CD4-positive, alpha-beta T cell treated with Interleukin-4 for 4 hours (primary cell): ENCODE measurements around the gene LRIT1.

Source experiments
- DNase-seq: peaks from one replicate; pipeline ENCODE4 v3.0.0-alpha.2; 2020

The LRIT1 gene

DNA sequence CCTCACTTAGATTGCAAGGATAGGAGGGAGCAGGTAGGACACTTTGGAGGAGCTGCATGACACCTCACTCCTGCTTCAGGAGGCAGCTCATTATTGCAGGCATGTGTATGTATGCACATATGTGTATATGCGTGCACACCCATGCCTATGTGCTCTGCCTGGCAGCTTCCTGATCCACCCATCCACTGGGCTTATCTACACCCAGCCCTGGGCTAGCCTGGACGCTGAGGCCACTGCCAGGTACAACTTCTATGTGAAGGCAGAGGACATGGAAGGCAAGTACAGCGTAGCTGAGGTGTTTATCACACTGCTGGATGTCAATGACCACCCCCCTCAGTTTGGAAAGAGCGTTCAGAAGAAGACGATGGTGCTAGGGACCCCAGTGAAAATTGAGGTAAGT lies 29.3 kb downstream of the LRIT1 start:
- no peak for DNase-seq

DNA sequence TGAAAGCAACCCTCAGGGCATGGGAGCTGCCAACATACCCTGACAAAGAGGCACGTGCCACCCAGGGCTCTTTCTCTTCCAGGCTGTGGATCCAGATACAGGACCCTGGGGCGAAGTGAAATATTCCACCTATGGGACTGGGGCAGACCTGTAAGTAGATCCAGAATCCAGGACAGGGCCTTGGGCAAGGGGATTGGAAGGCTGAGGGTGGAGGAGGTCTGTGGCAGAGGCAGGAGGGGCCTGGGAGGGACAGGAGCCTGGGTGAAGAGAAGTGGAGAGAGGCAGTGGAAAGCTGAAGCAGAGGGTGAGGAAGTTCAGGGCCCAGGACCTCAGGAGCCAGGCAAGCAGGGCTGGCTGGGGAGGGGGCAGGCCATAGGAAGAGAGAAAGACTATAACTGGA lies 29.8 kb downstream of the LRIT1 start:
- DNase-seq: no peak

DNA sequence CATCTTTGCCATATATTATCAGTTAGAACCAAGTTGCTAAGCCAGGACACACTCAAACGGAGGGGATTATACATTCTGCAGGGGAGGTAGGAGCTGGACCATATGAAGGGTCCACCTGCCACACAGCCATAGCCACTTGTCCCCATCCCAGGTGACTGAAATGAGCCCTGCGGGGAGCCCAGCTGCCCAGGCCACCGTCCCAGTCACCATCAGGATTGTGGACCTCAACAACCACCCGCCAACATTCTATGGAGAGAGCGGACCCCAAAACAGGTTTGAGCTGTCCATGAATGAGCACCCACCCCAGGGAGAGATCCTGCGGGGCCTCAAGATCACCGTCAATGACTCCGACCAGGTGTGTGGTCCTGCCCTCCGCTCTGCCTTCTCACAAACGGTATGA lies 33.3 kb downstream of the LRIT1 start:
- DNase-seq: no peak

DNA sequence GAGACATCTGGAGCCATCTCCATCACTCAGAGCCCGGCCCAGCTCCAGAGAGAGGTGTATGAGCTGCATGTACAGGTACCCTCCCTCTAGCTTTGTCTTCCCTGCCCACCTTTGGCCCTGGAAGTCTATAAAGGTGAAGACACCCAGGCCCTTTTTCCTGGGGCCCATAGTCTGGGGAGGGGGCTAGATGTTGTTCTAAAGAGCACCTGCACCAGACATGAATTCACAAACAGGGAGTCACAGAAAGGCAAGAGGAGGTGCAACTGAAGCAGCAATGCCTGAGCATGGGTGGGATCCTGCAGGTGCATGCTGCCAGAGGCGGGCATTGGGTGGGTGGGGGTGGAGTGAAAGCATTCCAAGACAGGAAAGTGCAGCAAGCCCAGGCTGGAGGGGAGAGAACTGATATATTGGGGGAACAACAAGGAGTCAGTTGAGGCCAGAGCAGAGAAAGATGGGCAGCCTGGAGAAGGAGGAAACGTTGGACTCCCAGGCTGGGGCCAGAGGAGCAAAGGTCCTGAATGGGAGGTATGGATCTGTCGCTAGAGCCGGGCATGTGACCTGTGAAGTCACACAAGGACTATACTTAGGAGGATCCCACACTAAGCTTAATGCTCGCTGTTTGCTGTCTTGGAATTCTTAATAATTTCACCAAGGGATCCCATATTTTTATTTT lies 35.4 kb downstream of the LRIT1 start:
- DNase-seq: no peak

DNA sequence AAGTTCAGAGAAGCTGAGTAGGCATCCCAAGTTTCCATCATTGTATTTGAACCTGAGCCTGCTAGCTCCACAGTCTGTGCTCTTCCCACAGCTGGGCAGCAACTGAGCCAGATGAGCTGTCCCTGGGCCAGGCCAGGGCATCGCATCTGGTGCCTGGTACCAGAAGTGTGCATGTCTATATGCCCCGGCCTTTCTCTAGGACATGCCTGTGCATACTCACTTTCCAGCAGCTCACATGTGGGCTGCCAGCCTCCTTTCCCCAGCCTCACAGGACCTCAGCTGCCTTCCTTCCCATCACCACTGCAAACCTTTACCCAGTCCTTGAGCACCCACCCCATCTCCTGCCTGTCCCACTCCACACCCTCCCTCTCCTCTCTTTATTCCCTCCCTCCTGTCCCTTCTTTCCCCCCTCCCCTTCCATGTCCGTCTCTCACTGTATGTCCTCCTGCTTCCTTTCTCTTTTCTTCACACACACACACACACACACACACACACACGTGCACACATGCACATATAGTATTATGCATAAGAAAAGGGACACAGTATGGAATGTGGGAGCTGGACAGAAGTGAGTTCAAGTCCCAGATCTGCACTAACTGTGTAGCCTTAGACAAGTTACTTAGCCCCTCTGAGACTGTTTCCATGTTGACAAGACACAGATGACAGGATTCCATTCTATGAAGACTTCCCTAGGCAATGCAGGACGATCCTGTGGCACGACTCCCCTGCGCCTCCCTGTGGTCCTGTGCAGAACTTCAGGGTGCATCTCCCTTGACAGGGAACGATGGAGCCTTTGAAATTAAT lies 36.1 kb downstream of the LRIT1 start:
- peak; percentile 53 for DNase-seq

DNA sequence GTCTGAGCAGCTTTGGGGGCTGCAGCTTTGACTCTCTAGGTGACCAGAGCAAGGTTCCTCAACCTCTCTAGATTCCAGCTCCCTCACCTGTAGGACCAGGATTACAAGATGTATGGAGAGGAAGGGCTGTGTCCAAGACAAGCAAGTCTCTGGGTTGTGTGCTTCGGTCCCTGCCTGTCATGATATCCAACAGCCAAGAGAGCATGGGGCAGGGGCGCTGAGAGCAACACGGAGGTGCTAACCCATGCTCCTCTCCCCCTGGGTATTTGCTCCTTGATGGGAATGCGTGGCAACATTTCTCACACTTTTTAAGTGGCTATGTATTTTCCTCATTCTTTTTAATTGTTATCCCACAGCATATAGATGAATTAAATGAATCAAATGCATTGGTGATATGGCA lies 36.7 kb downstream of the LRIT1 start:
- DNase-seq: no peak

DNA sequence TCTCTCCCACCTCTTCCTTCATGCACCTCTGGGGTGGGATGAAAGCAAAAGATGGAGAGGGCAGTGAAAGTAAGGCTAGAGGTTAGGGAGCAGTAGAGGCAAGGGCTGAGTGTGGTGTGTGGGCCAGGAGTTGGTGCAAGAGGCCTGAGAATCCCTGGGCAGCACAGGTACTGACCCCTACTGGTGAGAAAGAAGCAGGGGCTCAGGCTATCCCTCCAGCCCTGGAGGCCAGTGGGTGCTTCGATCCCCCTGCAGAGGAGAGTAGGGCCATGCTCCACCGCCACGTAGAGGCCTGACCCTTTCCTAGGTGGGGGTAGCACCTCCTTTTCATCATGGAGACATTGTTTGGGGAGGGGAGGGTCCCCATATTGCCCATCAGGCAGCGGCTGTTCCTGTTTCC lies 37.2 kb downstream of the LRIT1 start:
- no peak for DNase-seq

DNA sequence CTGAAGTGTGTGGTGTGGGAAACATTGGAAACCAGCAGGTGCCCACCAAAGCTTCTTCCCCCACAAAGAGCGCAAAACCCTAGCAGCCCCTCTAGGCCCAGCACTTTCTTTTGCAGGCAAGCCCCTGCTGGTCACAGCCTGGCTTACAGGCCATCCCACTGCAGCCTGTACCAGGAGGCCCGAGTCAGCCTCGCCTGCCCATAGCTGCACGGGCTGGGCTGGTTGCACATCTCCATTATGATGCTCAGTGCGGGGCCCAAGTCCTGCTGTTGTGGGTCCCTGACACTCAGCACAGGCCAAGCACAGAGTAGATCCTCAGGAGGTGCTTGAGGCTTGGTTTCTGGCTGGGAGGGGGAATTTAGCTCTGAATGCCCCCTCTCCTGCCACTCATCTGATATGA lies 39.0 kb downstream of the LRIT1 start:
- no peak for DNase-seq

DNA sequence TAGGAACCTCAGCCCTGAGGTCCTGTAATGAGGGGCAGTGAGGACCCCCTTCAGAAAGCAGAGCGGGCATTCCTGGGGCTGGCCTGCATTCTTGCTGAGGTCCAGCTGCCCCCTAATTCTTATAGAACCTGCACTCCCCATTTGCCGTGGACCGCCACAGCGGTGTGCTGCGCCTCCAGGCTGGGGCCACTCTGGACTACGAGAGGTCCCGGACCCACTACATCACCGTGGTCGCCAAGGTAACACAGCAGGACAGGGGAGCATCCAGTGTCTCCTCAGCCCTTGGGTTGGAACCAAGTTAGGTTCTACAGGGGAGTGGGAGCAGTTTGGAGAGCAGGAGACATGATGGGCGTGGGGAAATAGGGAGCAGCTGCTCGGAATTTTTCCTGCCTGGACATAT lies 39.7 kb downstream of the LRIT1 start:
- no peak for DNase-seq

DNA sequence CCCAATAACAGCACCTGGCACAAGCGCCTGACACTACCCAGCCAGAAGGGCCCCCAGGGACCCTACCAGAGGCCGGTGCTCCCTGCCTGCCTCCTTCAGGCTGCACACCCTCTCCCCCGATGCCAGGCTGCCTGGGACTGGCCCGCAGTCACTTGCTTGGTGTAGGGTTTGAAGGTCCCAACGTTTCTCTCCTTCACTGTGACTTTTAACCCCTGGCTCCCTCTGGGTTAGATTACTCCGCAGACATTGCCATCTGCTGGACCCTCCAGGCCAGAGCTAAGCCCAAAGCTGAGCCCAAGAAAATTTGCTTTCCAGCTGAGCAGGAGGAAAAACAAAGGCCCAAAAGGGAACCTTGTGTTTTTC lies 40.1 kb downstream of the LRIT1 start:
- DNase-seq: no peak

DNA sequence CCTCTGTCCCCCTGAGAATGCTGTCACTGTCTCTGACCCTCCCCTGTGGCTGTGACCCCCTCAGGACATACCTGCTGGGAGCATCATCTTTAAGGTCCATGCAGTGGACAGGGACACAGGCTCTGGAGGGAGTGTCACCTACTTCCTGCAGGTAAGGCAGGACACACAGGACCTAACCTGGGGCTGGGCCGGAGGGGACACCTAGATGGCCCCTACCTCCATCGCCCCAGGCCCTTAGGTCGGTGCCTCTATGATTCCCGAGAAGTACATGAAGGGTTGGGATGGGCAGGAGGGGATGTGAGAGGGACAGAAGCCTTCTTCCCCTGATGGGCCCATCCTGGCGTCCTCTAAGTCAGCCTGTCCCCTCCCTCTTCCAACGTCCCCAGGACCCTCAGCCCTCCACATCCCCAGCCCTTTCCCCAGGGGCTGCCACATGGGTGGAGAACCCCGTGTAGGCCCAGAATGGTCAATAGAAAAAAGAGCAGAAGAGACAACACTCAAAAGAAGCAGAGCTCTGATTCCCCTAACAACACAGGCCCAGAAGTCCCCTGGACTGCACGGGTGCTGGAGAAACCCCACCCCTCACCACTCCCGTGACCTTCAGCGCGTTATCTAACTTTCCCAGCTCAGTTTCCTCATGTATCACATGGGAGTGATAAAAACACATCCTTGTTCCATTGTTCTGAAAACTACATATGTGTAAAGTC lies 40.7 kb downstream of the LRIT1 start:
- DNase-seq: no peak

DNA sequence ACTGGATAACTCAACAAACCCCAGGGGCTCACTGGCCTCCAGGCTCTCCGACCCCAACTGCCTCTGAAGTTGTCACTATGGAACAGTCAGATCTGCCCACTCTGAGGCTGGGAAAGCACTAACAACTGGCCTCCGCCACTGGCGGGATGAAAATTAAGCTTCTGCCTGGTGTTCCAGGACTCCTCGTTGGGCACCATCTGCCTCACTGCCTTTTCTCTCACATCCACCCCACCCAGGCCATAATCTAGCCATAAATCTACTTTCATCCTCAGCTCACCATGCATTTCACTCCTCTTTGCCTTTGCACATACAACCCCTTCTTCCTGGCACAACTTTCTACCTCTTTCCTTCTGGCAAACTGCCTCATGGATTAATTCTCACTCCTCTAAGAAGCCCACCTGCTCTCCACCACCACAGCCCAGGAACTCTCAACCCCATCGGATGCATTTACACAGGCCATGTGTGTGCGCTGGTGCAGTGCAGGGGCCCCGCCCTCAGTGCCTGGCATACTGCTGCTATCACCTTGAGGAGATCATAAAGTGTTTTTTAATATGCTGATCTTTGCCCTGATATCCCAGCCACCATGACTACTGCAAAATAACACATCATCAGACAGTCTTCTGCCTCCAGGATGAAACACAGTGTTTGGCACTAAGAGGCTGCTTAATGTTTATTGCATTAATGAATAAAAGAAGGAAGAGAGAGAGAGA lies 43.0 kb downstream of the LRIT1 start:
- no peak for DNase-seq

DNA sequence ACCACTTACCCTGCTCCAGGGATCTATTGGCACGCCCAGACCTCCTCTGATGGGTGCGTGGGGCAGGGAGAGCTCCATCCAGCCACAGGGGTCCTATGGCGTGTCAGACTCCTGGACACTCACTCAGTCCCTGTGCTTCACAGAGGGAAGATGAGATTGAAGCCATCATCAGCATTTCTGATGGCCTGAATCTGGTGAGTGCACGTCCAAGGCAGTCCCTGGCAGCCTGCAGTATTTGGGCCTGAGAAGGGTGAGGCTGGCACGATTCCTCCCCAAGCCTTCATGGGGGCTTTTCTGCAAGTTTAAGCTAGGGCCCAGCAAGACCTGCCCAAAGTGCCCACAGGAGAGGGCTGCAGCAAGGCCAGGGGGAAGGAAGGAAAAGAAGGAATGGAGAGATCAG lies 43.7 kb downstream of the LRIT1 start:
- DNase-seq: no peak

DNA sequence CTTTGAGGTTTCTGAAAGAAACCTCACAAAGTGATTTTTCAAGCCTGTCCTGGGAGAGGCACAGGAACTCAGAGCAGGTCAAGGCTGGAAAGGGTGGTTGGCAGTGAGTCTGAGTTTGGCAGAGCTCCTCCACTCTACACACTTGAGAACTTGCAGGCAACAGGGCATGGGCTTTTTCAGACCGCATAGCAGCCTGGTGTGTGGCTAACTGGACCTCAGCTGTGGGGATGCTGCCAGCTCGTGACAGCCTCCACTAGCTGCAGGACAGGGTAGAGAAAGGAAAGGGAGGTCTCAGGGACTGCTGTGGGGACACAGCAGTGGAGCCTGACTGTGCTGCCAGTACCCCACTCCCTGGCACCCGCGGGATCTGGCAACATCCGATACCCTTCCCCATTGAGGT lies 44.4 kb downstream of the LRIT1 start:
- no peak for DNase-seq

DNA sequence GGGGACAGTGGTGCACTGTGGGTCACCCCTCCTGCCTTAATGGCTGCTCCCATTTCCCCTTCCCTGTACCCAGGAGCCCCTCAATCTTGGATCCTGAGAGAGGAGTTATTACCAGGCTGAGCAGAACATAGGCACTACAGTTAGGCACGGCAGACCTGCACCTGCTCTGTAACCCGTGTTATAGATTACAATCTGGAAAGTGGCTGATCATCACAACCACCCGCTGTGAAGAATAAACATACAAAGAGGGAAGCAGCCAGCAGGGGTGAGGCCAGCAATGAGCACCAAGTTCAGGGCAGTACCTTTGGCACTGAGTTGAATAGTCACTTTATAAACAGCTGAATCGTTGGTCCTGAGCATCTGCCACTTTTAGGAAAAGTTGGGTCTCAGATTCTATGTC lies 45.3 kb downstream of the LRIT1 start:
- DNase-seq: no peak

DNA sequence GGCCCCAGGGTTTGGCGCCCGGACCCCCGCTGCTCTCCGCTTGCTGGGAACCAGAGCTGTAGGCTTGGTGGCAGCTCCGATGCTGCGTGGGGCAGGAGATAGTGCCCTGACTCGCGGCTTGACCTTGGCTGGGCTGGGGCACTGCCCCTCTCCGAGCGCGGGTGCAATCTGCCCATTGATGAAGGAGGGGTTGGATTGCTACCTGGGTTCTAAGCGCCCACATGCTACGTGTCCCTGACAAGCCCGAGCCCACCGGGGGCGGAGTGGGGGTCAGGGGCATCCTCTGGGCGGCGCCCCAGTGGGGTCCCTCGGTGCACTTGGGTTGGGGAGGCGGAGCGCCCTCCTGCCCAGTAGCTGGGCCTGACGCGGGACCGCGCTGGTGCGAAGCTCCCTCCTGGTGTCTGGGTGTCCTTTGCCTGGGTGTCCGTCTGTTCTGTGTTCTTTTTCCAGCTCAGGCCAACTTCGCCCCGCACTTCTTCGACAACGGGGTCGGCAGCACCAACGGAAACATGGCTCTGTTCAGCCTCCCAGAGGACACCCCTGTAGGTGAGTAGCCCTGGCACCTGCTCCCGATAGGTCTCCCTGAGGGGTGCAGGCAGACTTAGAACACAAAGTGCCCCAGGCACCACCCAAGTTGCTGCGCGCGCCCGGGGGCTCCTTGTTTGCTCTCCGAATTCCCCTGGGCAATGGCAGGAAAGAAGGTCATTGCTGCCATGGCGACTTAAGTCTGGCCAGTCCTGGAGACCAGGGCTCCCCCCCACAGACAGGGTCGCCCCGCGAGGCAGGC lies 46.1 kb downstream of the LRIT1 start:
- no peak for DNase-seq

DNA sequence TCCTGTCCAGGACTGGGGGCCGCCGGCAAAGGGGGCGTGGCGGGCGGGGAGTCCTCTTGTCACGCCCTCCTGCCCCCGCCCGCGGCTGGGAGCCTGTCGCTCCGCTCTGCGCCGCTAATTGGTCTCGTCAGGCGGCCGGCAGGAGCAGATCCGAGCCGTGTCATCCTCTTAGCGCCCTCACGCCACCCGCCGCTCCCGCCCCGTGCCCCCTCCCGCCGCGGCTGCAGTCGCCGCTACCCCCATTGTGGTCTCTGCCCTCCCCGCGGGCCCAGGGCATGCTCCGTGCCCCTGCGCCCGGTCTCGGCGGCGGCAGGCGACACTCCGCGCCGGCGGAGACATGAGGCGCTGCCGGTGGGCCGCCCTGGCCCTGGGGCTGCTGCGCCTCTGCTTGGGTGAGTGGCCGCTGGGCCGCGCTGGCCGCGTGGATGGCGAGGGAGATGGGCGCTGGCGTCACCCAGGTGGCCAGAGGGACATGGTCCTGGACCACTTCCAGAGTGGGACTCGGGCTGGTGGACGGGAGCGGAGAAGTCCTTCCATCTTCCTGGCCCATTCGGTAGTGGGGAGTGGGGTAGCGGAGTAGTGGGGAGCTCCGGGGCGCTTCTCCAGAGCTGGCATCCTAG lies 46.8 kb downstream of the LRIT1 start, which contains the start of gene CDHR1:
TSS of gene CDHR1 (plus strand) at position 114 of the 620 bp plus-strand sequence. CDS start at position 338, 224 bp downstream.
- peak; percentile 30 for DNase-seq

DNA sequence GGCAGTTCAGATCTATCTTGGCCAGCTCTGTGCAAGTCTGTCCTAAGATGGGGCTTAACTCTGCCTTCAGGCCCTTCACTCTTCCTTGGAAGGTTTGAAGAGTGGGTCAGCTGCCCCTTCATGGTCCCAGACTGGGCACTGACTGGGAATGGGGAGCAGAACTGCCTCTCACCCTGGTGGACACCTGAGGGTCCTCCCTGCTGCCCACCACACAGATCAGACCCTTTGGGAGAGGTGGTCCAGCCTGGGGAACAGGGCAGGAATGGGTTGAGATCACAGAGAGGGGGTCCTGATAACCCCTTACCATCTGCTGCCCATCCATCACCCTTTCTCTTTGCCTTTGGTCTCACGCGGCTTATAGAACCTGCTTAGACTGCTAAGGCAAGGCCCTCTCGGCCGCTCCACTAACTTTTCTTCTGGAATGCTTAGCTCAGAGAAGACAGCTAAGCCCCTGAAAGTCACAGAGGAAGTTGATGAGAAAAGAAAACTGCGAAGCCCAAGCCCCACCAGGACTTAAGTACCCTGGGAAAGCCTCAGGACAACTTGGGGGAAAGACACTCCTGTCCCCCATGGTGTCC lies 47.4 kb downstream of the LRIT1 start:
- DNase-seq: no peak

DNA sequence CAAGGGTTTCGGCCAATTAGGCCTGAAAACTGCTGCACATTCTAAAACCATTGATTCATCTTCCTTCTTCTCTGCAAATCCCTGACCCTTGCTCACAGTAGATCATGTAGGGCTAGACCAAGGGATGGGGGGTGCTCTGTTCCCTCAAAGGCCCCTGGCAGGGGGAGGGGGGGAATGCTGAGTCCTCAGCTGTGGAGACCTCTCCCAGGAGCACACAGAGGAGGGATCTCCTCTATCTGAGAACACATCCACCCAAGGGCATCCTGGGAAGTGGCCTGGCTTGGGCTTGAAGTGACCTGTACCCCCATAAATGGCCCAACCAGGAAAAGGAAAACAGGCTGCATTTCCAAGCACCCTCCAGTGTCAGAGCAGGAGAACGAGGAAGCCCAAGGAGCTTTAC lies 48.0 kb downstream of the LRIT1 start:
- DNase-seq: no peak

DNA sequence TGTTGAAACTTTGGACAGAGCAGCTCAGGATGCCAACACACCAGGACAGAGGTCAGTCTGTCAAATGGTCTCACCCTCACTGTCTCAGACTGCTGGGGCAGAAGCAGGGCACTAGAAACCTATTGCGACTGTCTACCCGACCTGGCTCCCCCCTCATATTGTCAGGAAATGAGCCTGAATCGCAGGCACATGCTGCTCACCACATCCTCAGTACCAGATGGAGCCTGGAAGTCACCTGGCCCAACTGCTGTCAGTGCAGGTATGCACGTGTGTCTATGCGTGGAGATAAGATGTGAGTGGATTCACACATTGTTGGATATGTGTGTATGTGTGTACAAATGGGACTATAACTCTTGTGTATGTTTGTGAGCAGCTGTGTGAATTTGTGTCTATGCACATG lies 50.2 kb downstream of the LRIT1 start:
- DNase-seq: peak; percentile 16

DNA sequence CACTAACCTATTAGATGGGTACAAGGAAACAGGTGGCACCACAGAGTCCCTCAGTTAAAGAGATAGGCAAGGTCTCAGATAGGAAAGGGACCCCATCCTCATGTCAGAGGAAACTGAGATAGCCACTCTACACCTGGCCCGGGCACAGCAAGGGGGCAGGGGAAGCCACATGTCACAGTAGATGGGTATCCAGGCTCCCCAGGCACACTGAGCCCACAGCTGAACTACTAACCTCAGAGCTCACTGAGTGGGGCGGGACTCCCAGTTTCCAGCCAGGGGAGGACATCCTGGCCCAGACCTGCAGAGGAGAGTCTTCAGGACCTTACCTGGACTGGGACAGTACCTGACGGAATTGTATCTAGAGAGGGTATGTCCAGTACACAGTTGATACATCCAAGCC lies 50.7 kb downstream of the LRIT1 start:
- no peak for DNase-seq

DNA sequence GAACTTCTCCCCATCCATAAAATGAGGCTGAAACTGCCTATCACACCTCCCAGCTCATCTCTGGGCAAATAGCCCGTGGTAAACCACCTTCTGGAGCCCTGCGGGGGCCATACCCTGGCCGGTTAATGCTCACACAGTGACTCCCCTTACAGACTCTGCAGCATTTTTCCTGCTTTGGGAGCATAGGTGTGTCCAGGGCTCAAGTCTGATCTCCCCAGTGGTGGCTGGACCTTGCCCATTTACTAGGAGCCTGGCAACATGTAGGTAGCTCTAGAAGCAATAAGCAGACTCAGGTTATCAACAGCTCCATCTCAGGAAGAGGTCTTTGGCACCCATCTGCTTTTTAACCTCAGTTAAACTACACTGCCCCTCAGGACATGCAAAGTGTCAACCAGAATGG lies 52.5 kb downstream of the LRIT1 start:
- no peak for DNase-seq
